GM12878 (cell line): Measurements from ENCODE around the gene DIP2C.

Source experiments
- CHD1 ChIP-seq: IDR thresholded peaks from 2 replicates; pipeline ENCODE4 v1.6.1; 2012; ENCODE audit warnings: low read depth, low read length, improper control_type of control experiment
- CREB1 ChIP-seq: IDR thresholded peaks from 2 replicates; pipeline ENCODE4 v1.6.1; 2012; ENCODE audit warnings: low read depth, mild to moderate bottlenecking, inconsistent platforms
- EP300 ChIP-seq, 2 experiments: fragments of 150-350 bp in 1 of 2; IDR thresholded peaks; 2 replicates each; pipeline ENCODE4 v1.6.1; 2011 to 2012; ENCODE audit warnings: low read depth in 2 of 2, low read length in 2 of 2, borderline replicate concordance in 1 of 2, improper control_type of control experiment in 1 of 2, inconsistent platforms in 1 of 2; ENCODE audit not compliant: control insufficient read depth in 1 of 2
- KDM1A ChIP-seq: fragments of 200-600 bp; sonication (generic); IDR thresholded peaks from 2 replicates; pipeline ENCODE4 v1.6.1; 2016; ENCODE audit warnings: borderline replicate concordance
- NFYB ChIP-seq: IDR thresholded peaks from 2 replicates; pipeline ENCODE4 v1.6.1; 2011; ENCODE audit warnings: low read depth, mild to moderate bottlenecking, low read length, improper control_type of control experiment, moderate library complexity; ENCODE audit not compliant: insufficient read depth
- POLR2A ChIP-seq: IDR thresholded peaks from 2 replicates; pipeline ENCODE4 v1.6.1; 2011; ENCODE audit warnings: low read depth, mild to moderate bottlenecking, low read length
- SIX5 ChIP-seq: IDR thresholded peaks from 2 replicates; pipeline ENCODE4 v1.6.1; 2011; ENCODE audit warnings: mild to moderate bottlenecking, low read depth, low read length, moderate library complexity; ENCODE audit not compliant: severe bottlenecking
- SMARCA5 ChIP-seq: fragments of 450-650 bp; IDR thresholded peaks from 2 replicates; pipeline ENCODE4 v1.6.1; 2017; ENCODE audit warnings: mild to moderate bottlenecking
- SUZ12 ChIP-seq: fragments of 200-600 bp; sonication (generic); IDR thresholded peaks from one replicate; pipeline ENCODE4 v1.6.1; 2018; ENCODE audit warnings: antibody characterized with exemption, mild to moderate bottlenecking; ENCODE audit not compliant: unreplicated experiment
- TF ChIP-seq, protein P1 (sequence below), 3 experiments: IDR thresholded peaks in 2 of 3; conservative IDR thresholded peaks in 1 of 3; 2 replicates each; pipeline ENCODE4 v1.5.1; 2011; ENCODE audit warnings: low read depth in 3 of 3, low read length in 3 of 3, mild to moderate bottlenecking in 3 of 3, control low read depth in 2 of 3, moderate library complexity in 2 of 3, inconsistent platforms in 1 of 3, mixed read lengths in 1 of 3; ENCODE audit not compliant: control insufficient read depth in 2 of 3, insufficient read depth in 1 of 3; ENCODE audit errors: extremely low read depth in 1 of 3
- TF ChIP-seq, protein P2 (sequence below): IDR thresholded peaks from 2 replicates; pipeline ENCODE4 v1.6.1; 2012; ENCODE audit warnings: low read depth, low read length, improper control_type of control experiment
- TF ChIP-seq, protein P3 (sequence below): IDR thresholded peaks from 2 replicates; pipeline ENCODE4 v1.6.1; 2011; ENCODE audit warnings: low read depth, low read length, improper control_type of control experiment, borderline replicate concordance
- TF ChIP-seq, protein P4 (sequence below): IDR thresholded peaks from 2 replicates; pipeline ENCODE4 v1.6.1; 2012; ENCODE audit warnings: mild to moderate bottlenecking, low read depth, low read length
- TF ChIP-seq, protein P5 (sequence below): IDR thresholded peaks from 2 replicates; pipeline ENCODE4 v1.6.1; 2012; ENCODE audit warnings: low read depth, low read length, improper control_type of control experiment

DNA sequence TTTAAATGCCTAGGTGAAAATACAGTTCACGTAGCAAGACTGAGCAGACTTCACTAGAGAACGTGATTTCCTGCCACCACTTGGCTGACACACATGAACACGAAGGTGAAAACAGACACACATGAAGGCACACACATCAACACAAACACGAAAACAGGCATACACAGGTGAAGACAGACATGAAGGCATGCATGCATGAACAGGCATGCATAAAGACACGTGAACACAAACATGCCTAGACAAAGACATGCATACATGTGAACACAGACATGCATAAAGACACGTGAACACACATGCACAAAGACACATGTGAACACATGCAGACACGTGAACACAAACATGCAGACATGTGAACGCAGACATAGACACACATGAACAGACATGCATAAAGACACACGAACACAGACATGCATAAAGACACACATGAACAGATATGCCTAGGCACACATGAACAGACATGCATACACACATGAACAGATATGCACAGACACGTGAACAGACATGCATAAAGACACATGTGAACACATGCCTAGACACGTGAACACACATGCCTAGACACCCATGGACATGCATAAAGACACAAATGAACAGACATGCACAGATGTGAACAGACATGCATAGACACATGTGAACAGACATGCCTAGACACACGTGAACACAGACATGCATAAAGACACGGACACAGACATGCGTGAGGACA is 311.1 kb downstream of the DIP2C start:
- TF ChIP-seq SIX5 = no peak
- no peak for TF ChIP-seq POLR2A
- TF ChIP-seq, protein P1, sequence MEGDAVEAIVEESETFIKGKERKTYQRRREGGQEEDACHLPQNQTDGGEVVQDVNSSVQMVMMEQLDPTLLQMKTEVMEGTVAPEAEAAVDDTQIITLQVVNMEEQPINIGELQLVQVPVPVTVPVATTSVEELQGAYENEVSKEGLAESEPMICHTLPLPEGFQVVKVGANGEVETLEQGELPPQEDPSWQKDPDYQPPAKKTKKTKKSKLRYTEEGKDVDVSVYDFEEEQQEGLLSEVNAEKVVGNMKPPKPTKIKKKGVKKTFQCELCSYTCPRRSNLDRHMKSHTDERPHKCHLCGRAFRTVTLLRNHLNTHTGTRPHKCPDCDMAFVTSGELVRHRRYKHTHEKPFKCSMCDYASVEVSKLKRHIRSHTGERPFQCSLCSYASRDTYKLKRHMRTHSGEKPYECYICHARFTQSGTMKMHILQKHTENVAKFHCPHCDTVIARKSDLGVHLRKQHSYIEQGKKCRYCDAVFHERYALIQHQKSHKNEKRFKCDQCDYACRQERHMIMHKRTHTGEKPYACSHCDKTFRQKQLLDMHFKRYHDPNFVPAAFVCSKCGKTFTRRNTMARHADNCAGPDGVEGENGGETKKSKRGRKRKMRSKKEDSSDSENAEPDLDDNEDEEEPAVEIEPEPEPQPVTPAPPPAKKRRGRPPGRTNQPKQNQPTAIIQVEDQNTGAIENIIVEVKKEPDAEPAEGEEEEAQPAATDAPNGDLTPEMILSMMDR (IDR thresholded peaks at IDR 0.05 in 2 of 3, conservative IDR thresholded peaks at IDR 0.05 in 1 of 3; ENCODE audit: control insufficient read depth in 2 of 3, extremely low read depth in 1 of 3, insufficient read depth in 1 of 3, low read depth in 3 of 3, low read length in 3 of 3) = no peak
- TF ChIP-seq, protein P2, sequence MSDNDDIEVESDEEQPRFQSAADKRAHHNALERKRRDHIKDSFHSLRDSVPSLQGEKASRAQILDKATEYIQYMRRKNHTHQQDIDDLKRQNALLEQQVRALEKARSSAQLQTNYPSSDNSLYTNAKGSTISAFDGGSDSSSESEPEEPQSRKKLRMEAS = no peak
- no peak for TF ChIP-seq NFYB
- TF ChIP-seq SMARCA5 = no peak
- TF ChIP-seq EP300 (IDR thresholded peaks at IDR 0.05; ENCODE audit: borderline replicate concordance in 1 of 2, control insufficient read depth in 1 of 2, low read depth in 2 of 2, low read length in 2 of 2) = no peak
- TF ChIP-seq, protein P3, sequence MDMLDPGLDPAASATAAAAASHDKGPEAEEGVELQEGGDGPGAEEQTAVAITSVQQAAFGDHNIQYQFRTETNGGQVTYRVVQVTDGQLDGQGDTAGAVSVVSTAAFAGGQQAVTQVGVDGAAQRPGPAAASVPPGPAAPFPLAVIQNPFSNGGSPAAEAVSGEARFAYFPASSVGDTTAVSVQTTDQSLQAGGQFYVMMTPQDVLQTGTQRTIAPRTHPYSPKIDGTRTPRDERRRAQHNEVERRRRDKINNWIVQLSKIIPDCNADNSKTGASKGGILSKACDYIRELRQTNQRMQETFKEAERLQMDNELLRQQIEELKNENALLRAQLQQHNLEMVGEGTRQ = no peak
- TF ChIP-seq, protein P4, sequence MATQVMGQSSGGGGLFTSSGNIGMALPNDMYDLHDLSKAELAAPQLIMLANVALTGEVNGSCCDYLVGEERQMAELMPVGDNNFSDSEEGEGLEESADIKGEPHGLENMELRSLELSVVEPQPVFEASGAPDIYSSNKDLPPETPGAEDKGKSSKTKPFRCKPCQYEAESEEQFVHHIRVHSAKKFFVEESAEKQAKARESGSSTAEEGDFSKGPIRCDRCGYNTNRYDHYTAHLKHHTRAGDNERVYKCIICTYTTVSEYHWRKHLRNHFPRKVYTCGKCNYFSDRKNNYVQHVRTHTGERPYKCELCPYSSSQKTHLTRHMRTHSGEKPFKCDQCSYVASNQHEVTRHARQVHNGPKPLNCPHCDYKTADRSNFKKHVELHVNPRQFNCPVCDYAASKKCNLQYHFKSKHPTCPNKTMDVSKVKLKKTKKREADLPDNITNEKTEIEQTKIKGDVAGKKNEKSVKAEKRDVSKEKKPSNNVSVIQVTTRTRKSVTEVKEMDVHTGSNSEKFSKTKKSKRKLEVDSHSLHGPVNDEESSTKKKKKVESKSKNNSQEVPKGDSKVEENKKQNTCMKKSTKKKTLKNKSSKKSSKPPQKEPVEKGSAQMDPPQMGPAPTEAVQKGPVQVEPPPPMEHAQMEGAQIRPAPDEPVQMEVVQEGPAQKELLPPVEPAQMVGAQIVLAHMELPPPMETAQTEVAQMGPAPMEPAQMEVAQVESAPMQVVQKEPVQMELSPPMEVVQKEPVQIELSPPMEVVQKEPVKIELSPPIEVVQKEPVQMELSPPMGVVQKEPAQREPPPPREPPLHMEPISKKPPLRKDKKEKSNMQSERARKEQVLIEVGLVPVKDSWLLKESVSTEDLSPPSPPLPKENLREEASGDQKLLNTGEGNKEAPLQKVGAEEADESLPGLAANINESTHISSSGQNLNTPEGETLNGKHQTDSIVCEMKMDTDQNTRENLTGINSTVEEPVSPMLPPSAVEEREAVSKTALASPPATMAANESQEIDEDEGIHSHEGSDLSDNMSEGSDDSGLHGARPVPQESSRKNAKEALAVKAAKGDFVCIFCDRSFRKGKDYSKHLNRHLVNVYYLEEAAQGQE = no peak
- TF ChIP-seq, protein P5, sequence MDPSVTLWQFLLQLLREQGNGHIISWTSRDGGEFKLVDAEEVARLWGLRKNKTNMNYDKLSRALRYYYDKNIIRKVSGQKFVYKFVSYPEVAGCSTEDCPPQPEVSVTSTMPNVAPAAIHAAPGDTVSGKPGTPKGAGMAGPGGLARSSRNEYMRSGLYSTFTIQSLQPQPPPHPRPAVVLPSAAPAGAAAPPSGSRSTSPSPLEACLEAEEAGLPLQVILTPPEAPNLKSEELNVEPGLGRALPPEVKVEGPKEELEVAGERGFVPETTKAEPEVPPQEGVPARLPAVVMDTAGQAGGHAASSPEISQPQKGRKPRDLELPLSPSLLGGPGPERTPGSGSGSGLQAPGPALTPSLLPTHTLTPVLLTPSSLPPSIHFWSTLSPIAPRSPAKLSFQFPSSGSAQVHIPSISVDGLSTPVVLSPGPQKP = no peak
- TF ChIP-seq SUZ12 = no peak
- TF ChIP-seq CHD1 = no peak
- no peak for TF ChIP-seq KDM1A
- no peak for TF ChIP-seq CREB1
